H9 (cell line): ENCODE data around the gene HPCAL1. TPM values are rescaled to one million over a fixed set of nuclear protein-coding genes. Genes with fewer than 3 reads are reported as not detected.

Experiments
- DNase-seq: peaks from one replicate; pipeline ENCODE4 v3.0.0-alpha.2; 2017
- H2AFZ ChIP-seq: one replicate; pipeline ENCODE4 v1.6.1; 2013; ENCODE audit warnings: mild to moderate bottlenecking, low read length, control low read depth, moderate library complexity
- H2AK5ac ChIP-seq: 2 replicates; pipeline ENCODE4 v1.6.1; 2013; ENCODE audit warnings: low read length, control low read depth, mixed read lengths; ENCODE audit not compliant: insufficient read length
- H2BK120ac ChIP-seq: one replicate; pipeline ENCODE4 v1.6.1; 2013; ENCODE audit warnings: low read depth, mild to moderate bottlenecking, low read length, control low read depth, inconsistent platforms; ENCODE audit not compliant: poor library complexity, severe bottlenecking
- H2BK12ac ChIP-seq: 2 replicates; pipeline ENCODE4 v1.6.1; 2013; ENCODE audit warnings: low read length, control low read depth, mixed read lengths, low read depth; ENCODE audit not compliant: insufficient read length
- H2BK15ac ChIP-seq: 2 replicates; pipeline ENCODE4 v1.6.1; 2013; ENCODE audit warnings: low read depth, low read length, control low read depth
- H2BK20ac ChIP-seq: one replicate; pipeline ENCODE4 v1.6.1; 2013; ENCODE audit warnings: low read depth, mild to moderate bottlenecking, low read length, control low read depth, inconsistent platforms; ENCODE audit not compliant: poor library complexity, severe bottlenecking
- H2BK5ac ChIP-seq: 2 replicates; pipeline ENCODE4 v1.6.1; 2013; ENCODE audit warnings: low read length, control low read depth, mixed read lengths; ENCODE audit not compliant: insufficient read length
- H3K14ac ChIP-seq: 2 replicates; pipeline ENCODE4 v1.6.1; 2013; ENCODE audit warnings: low read length, control low read depth; ENCODE audit not compliant: insufficient read depth
- H3K18ac ChIP-seq: 2 replicates; pipeline ENCODE4 v1.6.1; 2013; ENCODE audit warnings: low read depth, mild to moderate bottlenecking, mixed read lengths, low read length, control low read depth; ENCODE audit not compliant: insufficient read length
- H3K23ac ChIP-seq: 2 replicates; pipeline ENCODE4 v1.6.1; 2013; ENCODE audit warnings: low read length, control low read depth, mixed read lengths, low read depth; ENCODE audit not compliant: insufficient read length
- H3K23me2 ChIP-seq: 2 replicates; pipeline ENCODE4 v1.6.1; 2013; ENCODE audit warnings: low read depth, mild to moderate bottlenecking, mixed read lengths, low read length, control low read depth; ENCODE audit not compliant: insufficient read length, poor library complexity, severe bottlenecking
- H3K27ac ChIP-seq: 2 replicates; pipeline ENCODE4 v1.5.1; 2013; ENCODE audit warnings: low read length, control low read depth, mixed read lengths, low read depth; ENCODE audit not compliant: insufficient read length
- H3K27me3 ChIP-seq: 2 replicates; pipeline ENCODE4 v1.6.1; 2013; ENCODE audit warnings: low read length, control low read depth, inconsistent platforms; ENCODE audit not compliant: insufficient read depth
- H3K4ac ChIP-seq: 2 replicates; pipeline ENCODE4 v1.6.1; 2013; ENCODE audit warnings: low read depth, mild to moderate bottlenecking, control low read depth, inconsistent platforms, low read length, moderate library complexity
- H3K4me1 ChIP-seq: 2 replicates; pipeline ENCODE4 v1.6.1; 2013; ENCODE audit warnings: low read length, control low read depth, inconsistent platforms; ENCODE audit not compliant: insufficient read depth
- H3K4me2 ChIP-seq: 2 replicates; pipeline ENCODE4 v1.6.1; 2013; ENCODE audit warnings: low read length, control low read depth, mixed read lengths; ENCODE audit not compliant: insufficient read length, insufficient read depth
- H3K56ac ChIP-seq: 2 replicates; pipeline ENCODE4 v1.6.1; 2013; ENCODE audit warnings: low read depth, mild to moderate bottlenecking, mixed read lengths, low read length, control low read depth; ENCODE audit not compliant: insufficient read length
- H3K79me1 ChIP-seq: 2 replicates; pipeline ENCODE4 v1.6.1; 2013; ENCODE audit warnings: low read depth, mild to moderate bottlenecking, moderate library complexity, low read length, control low read depth, inconsistent platforms; ENCODE audit not compliant: insufficient read depth, poor library complexity, severe bottlenecking
- H3K79me2 ChIP-seq: 2 replicates; pipeline ENCODE4 v1.6.1; 2013; ENCODE audit warnings: low read length, control low read depth, inconsistent platforms; ENCODE audit not compliant: insufficient read depth
- H3K9ac ChIP-seq: 2 replicates; pipeline ENCODE4 v1.6.1; 2013; ENCODE audit warnings: low read length, control low read depth, mixed read lengths; ENCODE audit not compliant: insufficient read length; ENCODE audit errors: extremely low read depth
- H3K9me3 ChIP-seq: one replicate; pipeline ENCODE4 v1.6.1; 2013; ENCODE audit warnings: low read depth, low read length, inconsistent platforms; ENCODE audit not compliant: control insufficient read depth
- H3T11ph ChIP-seq: one replicate; pipeline ENCODE4 v1.6.1; 2013; ENCODE audit warnings: mild to moderate bottlenecking, low read length, control low read depth, inconsistent platforms
- H4K20me1 ChIP-seq: one replicate; pipeline ENCODE4 v1.6.1; 2013; ENCODE audit not compliant: control insufficient read depth, insufficient read length, insufficient read depth
- H4K5ac ChIP-seq: 2 replicates; pipeline ENCODE4 v1.6.1; 2013; ENCODE audit warnings: low read depth, mild to moderate bottlenecking, mixed read lengths, low read length, control low read depth; ENCODE audit not compliant: insufficient read length
- H4K8ac ChIP-seq: replicated peaks from 2 replicates; pipeline ENCODE4 v1.6.1; 2013; ENCODE audit warnings: low read length, control low read depth, mixed read lengths, low read depth; ENCODE audit not compliant: insufficient read length
- H4K91ac ChIP-seq: 2 replicates; pipeline ENCODE4 v1.6.1; 2013; ENCODE audit warnings: low read depth, mild to moderate bottlenecking, moderate library complexity, mixed read lengths, low read length, control low read depth; ENCODE audit not compliant: insufficient read length
- H3K27ac Mint-ChIP-seq, 3 experiments: 2 replicates in 2 of 3; 3 replicates in 1 of 3; pipeline ENCODE4 v1.8.0; 2020 to 2021; ENCODE audit warnings: mixed read lengths in 3 of 3, mild to moderate bottlenecking in 1 of 3, moderate library complexity in 1 of 3
- H3K27me3 Mint-ChIP-seq: 2 replicates; pipeline ENCODE4 v1.8.0; 2021; ENCODE audit warnings: low read depth, mild to moderate bottlenecking, moderate library complexity, mixed read lengths
- H3K36me3 Mint-ChIP-seq, 3 experiments: 2 replicates in 2 of 3; 3 replicates in 1 of 3; pipeline ENCODE4 v1.8.0; 2020 to 2021; ENCODE audit warnings: low read depth in 3 of 3, mixed read lengths in 3 of 3; ENCODE audit not compliant: insufficient read depth in 1 of 3
- H3K4me1 Mint-ChIP-seq, 2 experiments: 2 replicates each; pipeline ENCODE4 v1.8.0; 2020; ENCODE audit warnings: mixed read lengths in 2 of 2
- H3K4me3 Mint-ChIP-seq, 2 experiments: 2 replicates in 1 of 2; 3 replicates in 1 of 2; pipeline ENCODE4 v1.8.0; 2020 to 2021; ENCODE audit warnings: mild to moderate bottlenecking in 2 of 2, mixed read lengths in 2 of 2, moderate library complexity in 1 of 2
- H3K9me3 Mint-ChIP-seq, 2 experiments: 2 replicates in 1 of 2; 3 replicates in 1 of 2; pipeline ENCODE4 v1.8.0; 2020; ENCODE audit warnings: mild to moderate bottlenecking in 2 of 2, mixed read lengths in 2 of 2, moderate library complexity in 1 of 2
- CTCF ChIP-seq: fragments of 200-600 bp; sonication (generic); conservative IDR thresholded peaks from 3 replicates; pipeline ENCODE4 v1.8.0; 2021; ENCODE audit warnings: antibody characterized with exemption, mild to moderate bottlenecking
- WGBS: extraction: QIAGEN DNeasy Blood & Tissue Kit; methylation state at CpG from one replicate; pipeline ENCODE4 v1.1.7; 2013; ENCODE audit warnings: missing lambda C conversion rate, low lambda C conversion rate, mixed read lengths; ENCODE audit not compliant: insufficient read length; ENCODE audit errors: extremely low coverage; 5-methylcytosine and 5-hydroxymethylcytosine counted together
- total RNA-seq: library from RNA; stranded (reverse); gene quantifications from 2 replicates; pipeline ENCODE4 v1.2.1, GENCODE V29; 2021

Gene HPCAL1
- total RNA-seq, 1 experiment from 2014 or later, result 4.7 TPM

- H3K23me2 ChIP-seq, result no peaks in the 10 kb centered on the region
- no peak overlapping the region for H2AFZ ChIP-seq
- no peaks in the 10 kb centered on the region for H3K4me1 ChIP-seq
- Mint-ChIP-seq H3K4me3 (no peak overlapping the region), H3K4me1 (peaks cover 10 to 13% of the 10 kb centered on the region in 2 experiments), H3K9me3 (peaks cover 3% of the 10 kb centered on the region in 2 experiments; a peak in 3 of 5 replicates), H3K27ac (no peak overlapping the region), H3K36me3 (no peaks in the 10 kb centered on the region), H3K27me3 (no peaks in the 10 kb centered on the region)
- H3K27me3 ChIP-seq, result no peaks in the 10 kb centered on the region
- H4K5ac ChIP-seq, result no peak overlapping the region
- no peak overlapping the region for H3K56ac ChIP-seq
- no peak overlapping the region for H3K4ac ChIP-seq
- H4K8ac ChIP-seq, result no peak overlapping the region
- no peaks in the 10 kb centered on the region for H3K9me3 ChIP-seq
- no peak overlapping the region for H3K23ac ChIP-seq
- H3T11ph ChIP-seq, result no peak overlapping the region
- no peak overlapping the region for H3K9ac ChIP-seq
- H3K14ac ChIP-seq, result no peak overlapping the region
- WGBS, result no CpG with 5 or more reads among the region's 10 CpGs
- no peak overlapping the region for H3K4me2 ChIP-seq
- H2BK5ac ChIP-seq, result no peak overlapping the region
- H2AK5ac ChIP-seq, result no peak overlapping the region
- TF ChIP-seq CTCF, result no peak
- H3K79me2 ChIP-seq, result no peaks in the 10 kb centered on the region
- no peak overlapping the region for H2BK120ac ChIP-seq
- no peak overlapping the region for H3K27ac ChIP-seq
- DNase-seq, result no peak
- H3K79me1 ChIP-seq, result no peaks in the 10 kb centered on the region
- H3K18ac ChIP-seq, result no peak overlapping the region
- no peak overlapping the region for H4K91ac ChIP-seq
- H2BK20ac ChIP-seq, result no peak overlapping the region
- H4K20me1 ChIP-seq, result peaks cover 2% of the 10 kb centered on the region
- no peak overlapping the region for H2BK12ac ChIP-seq
- no peak overlapping the region for H2BK15ac ChIP-seq
Observed at GRCh38 chr2:10413503-10413902, 110.8 kb downstream of the HPCAL1 start.
